Thoracic aorta (tissue), 2 donors: Measurements from ENCODE around the gene NAV2. TPM values are rescaled to one million over a fixed set of nuclear protein-coding genes. Genes with fewer than 3 reads are reported as not detected.

Experiments
- ATAC-seq: fragments of 150-250 bp; one replicate; pipeline ENCODE4 v1.8.0; 2017; ENCODE audit warnings: low read depth; ENCODE audit not compliant: insufficient number of reproducible peaks, low FRiP score
- DNase-seq: peaks from one replicate; pipeline ENCODE4 v3.0.0-alpha.2; 2020; ENCODE audit warnings: low spot score
- H3K27ac ChIP-seq, 2 donors: fragments of 200-600 bp; sonication (generic); 1 replicate in 1 of 2; 2 replicates in 1 of 2; pipeline ENCODE4 v1.5.1; 2016; ENCODE audit warnings: mild to moderate bottlenecking in 2 of 2, moderate library complexity in 2 of 2
- H3K27me3 ChIP-seq: fragments of 200-600 bp; sonication (generic); replicated peaks from 2 replicates; pipeline ENCODE4 v1.6.0; 2016; ENCODE audit warnings: mild to moderate bottlenecking; ENCODE audit not compliant: insufficient read depth
- H3K36me3 ChIP-seq: fragments of 200-600 bp; sonication (generic); one replicate; pipeline ENCODE4 v1.5.1; 2016
- H3K4me1 ChIP-seq, 2 donors: fragments of 200-600 bp; sonication (generic); 1 replicate in 1 of 2; 2 replicates in 1 of 2; pipeline versions ENCODE4 v1.5.1 to v1.6.0; 2016; ENCODE audit warnings: low read depth in 2 of 2, mild to moderate bottlenecking in 1 of 2; ENCODE audit not compliant: control insufficient read depth in 1 of 2
- H3K4me3 ChIP-seq: fragments of 200-600 bp; sonication (generic); 2 replicates; pipeline ENCODE4 v1.5.1; 2016; ENCODE audit warnings: mild to moderate bottlenecking
- H3K9me3 ChIP-seq: fragments of 200-600 bp; sonication (generic); 2 replicates; pipeline ENCODE4 v1.5.1; 2016
- total RNA-seq, 2 donors: library from RNA; depleted of rRNA; stranded (reverse); fragments of >200 nt; gene quantifications; one replicate each; pipeline versions ENCODE4 v1.1.0 to v1.2.3, GENCODE V29; 2016
- TF ChIP-seq, protein P1 (sequence below): fragments of 200-600 bp; sonication (generic); IDR thresholded peaks from one replicate; pipeline ENCODE4 v1.5.1; 2019; ENCODE audit warnings: antibody characterized with exemption

Gene NAV2
- total RNA-seq, 2 donors from 2014 or later, result 125 to 230 TPM

DNA sequence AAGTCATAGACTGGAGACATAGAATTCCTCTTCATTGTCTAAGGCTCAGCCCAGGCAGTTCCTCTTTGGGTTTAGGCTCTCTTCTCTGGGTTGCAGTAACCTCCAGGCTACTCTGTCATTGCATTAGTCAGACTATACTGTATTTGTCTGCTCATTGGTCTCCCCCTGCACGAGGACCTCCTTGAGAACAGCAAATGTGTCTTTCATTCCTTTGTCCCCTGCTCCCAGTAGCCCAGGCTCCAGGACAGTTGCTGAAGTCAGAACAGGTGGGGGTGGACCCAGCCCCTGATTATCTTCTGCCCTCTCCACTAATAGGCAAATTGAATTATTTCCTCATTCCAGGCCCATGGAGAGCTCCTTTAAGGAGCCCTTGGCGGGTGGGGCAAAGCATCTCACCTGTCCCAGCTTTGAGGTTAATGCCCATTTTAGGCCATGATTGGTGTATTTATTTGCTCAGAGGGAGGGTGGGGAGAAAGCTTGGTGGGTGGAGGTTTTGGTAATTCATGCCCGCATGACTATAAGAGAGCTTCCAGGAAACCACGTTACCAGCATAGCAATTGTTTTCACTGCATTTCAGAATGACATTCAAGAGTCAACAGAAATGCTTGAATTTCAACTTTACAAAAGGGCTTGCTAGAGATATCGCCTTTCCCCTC is 40.9 kb downstream of the NAV2 start:
- peaks cover 5 to 72% of the 10 kb centered on the region in 2 donors for H3K4me1 ChIP-seq
- TF ChIP-seq, protein P1, sequence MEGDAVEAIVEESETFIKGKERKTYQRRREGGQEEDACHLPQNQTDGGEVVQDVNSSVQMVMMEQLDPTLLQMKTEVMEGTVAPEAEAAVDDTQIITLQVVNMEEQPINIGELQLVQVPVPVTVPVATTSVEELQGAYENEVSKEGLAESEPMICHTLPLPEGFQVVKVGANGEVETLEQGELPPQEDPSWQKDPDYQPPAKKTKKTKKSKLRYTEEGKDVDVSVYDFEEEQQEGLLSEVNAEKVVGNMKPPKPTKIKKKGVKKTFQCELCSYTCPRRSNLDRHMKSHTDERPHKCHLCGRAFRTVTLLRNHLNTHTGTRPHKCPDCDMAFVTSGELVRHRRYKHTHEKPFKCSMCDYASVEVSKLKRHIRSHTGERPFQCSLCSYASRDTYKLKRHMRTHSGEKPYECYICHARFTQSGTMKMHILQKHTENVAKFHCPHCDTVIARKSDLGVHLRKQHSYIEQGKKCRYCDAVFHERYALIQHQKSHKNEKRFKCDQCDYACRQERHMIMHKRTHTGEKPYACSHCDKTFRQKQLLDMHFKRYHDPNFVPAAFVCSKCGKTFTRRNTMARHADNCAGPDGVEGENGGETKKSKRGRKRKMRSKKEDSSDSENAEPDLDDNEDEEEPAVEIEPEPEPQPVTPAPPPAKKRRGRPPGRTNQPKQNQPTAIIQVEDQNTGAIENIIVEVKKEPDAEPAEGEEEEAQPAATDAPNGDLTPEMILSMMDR, result no peak
- DNase-seq, result no peak

GRCh38 chr11:19756675-19757475 is 44.2 kb downstream of the NAV2 start:
- DNase-seq (peak; percentile 55), ATAC-seq (peak; percentile 79)
- peaks cover 16 to 91% of the 10 kb centered on the region in 2 donors for H3K4me1 ChIP-seq
- H3K27me3 ChIP-seq, result no peaks in the 10 kb centered on the region
- H3K27ac ChIP-seq, result peak overlapping the region; percentile 75 to 87
- H3K36me3 ChIP-seq, result peaks cover 7% of the 10 kb centered on the region
- peak overlapping the region; percentile 13 for H3K4me3 ChIP-seq
- TF ChIP-seq, protein P1, result no peak
- no peaks in the 10 kb centered on the region for H3K9me3 ChIP-seq

More for the DNA sequence above, 40.9 kb downstream of the NAV2 start:
- ATAC-seq, result no peak
- Histone ChIP-seq H3K27me3 (no peaks in the 10 kb centered on the region), H3K4me3 (no peak overlapping the region), H3K36me3 (peaks cover 17% of the 10 kb centered on the region), H3K27ac (peak overlapping the region; percentile 18 to 47), H3K9me3 (no peaks in the 10 kb centered on the region)

- no peaks in the 10 kb centered on the region for H3K9me3 ChIP-seq
- TF ChIP-seq, protein P1, result no peak
- no peak overlapping the region for H3K4me3 ChIP-seq
- H3K36me3 ChIP-seq, result peaks cover 3% of the 10 kb centered on the region
- H3K27me3 ChIP-seq, result no peaks in the 10 kb centered on the region
- H3K27ac ChIP-seq, result peak overlapping the region in 1 of 2 donors; percentile 30
- ATAC-seq (no peak), DNase-seq (no peak)
- H3K4me1 ChIP-seq, result peaks cover 35 to 98% of the 10 kb centered on the region in 2 donors
Observed at GRCh38 chr11:19759389-19759788, 46.8 kb downstream of the NAV2 start.

DNA sequence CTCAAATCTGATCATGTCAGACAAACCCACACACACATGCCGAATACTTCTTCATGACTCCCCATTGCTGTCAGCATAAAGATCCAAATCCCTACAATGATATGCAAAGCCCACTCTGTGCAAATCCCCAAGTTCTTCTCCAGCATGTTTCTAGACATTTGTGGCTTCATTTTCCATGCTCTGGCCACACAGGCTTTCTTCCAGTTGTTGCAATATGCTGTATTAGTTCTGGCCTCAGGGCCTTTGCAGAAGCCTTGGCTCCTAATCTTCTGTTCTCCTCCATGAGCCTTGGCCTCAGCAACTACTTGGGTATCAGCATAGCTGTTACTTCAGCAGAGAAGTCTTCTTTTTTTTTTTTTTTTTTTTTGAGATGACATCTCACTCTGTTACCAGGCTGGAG is 49.6 kb downstream of the NAV2 start:
- peaks cover 55 to 97% of the 10 kb centered on the region in 2 donors for H3K4me1 ChIP-seq

GRCh38 chr11:19763330-19763729 is 50.7 kb downstream of the NAV2 start:
- Histone ChIP-seq H3K36me3 (peaks cover 3% of the 10 kb centered on the region), H3K4me1 (peaks cover 64 to 97% of the 10 kb centered on the region in 2 donors), H3K27me3 (no peaks in the 10 kb centered on the region), H3K9me3 (no peaks in the 10 kb centered on the region), H3K4me3 (peak overlapping the region; percentile 15), H3K27ac (peak overlapping the region; percentile 33 to 42)
- ATAC-seq (no peak), DNase-seq (no peak)
- TF ChIP-seq, protein P1, result no peak

More for the DNA sequence above, 49.6 kb downstream of the NAV2 start:
- Histone ChIP-seq H3K27ac (no peak overlapping the region), H3K36me3 (peaks cover 3% of the 10 kb centered on the region), H3K27me3 (no peaks in the 10 kb centered on the region), H3K4me3 (no peak overlapping the region), H3K9me3 (no peaks in the 10 kb centered on the region)
- DNase-seq, result no peak
- no peak for ATAC-seq
- TF ChIP-seq, protein P1, result no peak
